Measurements from ENCODE around the gene COA6.

The COA6 gene, protein sequence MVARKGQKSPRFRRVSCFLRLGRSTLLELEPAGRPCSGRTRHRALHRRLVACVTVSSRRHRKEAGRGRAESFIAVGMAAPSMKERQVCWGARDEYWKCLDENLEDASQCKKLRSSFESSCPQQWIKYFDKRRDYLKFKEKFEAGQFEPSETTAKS

DNA sequence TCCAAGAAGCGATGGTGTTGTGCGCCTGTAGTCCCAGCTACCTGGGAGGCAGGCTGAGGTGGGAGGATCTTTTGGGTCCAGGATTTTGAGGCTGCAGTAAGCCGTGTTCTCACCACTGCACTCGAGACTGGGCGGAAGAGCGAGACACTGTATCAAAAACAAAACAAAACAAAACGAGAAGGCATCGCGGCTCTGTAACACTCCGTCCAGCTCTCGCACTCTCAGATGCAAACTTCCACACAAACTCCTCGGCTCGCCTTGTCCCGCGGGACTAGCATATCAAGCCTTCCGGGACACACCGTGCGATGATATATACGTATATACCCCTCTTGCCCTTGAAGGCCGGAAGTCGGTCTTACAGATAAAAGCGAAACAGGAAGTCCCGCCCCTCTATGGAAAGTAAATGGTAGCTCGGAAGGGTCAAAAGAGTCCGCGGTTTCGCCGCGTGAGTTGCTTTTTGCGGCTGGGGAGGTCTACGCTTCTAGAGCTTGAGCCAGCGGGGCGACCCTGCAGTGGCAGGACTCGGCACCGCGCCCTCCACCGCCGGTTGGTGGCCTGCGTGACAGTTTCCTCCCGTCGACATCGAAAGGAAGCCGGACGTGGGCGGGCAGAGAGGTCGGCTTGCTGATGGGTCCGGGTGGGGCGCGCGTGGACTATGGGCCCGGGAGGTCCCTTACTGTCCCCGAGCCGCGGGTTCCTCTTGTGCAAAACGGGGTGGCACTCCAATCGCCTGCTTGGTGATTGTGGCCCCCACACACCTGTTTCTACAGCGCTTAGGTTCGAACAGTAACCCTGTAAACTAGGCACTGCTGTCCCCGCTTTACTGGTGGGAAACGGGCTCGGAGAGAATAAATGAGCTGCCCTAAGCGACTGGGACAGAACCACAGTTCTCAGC is at the start of gene COA6:
Gene COA6 (plus strand): TSS at position 393 of the 895 bp plus-strand sequence. CDS start 11 bp downstream, at position 404.
- peak; percentile 86 for DNase-seq

DNA sequence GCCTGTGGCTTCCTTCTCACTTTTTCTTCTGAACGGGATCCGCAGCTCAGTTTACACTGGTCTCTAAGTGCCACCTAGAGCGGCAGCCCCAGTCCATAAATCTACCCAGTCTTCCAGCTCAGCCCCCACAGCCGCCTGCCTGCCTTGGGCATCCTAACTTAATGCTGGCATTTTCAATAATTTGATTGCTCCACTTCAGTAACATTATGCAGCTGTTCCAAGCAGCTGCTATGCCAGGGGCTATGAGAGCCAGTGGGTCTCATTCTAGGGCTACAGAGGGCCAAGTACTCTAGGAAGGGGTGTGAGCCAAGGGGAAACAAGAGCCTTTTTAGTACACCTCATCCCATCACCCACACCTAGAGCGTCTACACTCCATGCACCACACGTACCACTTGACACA is 48.4 kb upstream of the COA6 start:
- no peak for DNase-seq

DNA sequence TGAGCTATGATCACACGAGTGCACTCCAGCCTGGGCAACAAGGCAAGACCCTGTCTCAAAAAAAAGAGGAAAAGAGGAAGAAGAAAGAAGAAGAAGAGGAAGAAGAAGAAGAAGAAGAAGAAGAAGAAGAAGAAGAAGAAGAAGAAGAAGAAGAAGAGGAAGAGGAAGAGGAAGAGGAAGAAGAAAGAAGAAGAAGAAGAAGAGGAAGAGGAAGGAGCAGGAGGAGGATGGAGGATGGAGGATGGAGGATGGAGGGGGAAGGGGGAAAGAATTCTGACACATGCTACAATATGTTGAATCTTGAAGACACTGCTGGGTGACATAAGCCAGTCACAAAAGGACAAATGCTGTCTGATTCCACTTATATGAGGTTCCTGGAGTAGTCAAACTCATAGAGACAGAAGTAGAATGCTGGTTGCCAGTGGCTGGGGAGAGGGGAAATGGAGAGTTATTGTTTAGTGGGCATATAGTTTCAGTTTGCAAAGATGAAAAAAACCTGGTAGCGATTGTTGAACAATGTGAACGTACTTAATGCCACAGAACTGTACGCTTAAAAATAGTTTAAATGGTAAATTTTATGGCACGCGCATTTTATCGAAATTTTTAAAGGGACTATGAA is 47.3 kb upstream of the COA6 start:
- no peak for DNase-seq

DNA sequence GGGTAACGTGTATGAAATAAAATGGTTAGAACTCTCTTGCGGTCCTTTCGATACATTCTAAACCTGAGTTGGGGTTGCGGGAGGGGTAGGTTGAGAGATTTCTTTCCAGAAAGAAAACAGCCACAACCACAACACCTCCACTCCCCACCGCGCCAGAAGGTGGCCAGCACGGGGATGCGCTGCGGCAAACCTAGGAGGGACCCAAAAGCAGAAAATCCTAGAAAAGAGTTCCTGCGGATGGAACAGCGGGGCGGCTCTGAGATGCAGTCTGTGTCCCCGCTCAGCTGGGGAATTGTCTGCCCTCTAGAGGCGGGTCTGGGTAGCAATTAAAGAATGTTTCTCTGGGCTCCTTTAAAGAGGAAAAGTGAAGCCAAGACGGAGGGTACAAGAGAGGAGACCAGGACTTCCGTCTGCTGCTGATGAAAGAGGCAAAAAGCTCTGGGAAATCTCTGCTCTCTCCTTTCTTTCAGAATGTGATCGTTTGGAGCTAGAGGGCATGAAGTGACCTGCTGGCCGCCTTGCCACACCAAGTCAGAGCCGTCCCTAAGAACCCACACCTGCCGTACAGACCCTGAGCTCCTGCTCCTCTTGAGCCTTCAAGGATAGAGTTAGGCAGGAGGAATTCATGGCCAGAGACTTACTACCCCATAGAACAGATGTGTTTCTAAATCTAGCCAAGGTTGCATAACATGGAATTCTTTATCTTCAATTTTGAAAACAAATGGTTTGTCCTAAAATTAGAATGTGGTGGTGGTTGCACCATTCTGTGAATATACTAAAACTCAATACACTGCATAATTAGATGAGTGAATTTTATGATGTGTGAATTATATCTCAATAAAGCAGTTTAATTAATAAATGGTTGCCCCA is 46.5 kb upstream of the COA6 start:
- peak; percentile 73 for DNase-seq

DNA sequence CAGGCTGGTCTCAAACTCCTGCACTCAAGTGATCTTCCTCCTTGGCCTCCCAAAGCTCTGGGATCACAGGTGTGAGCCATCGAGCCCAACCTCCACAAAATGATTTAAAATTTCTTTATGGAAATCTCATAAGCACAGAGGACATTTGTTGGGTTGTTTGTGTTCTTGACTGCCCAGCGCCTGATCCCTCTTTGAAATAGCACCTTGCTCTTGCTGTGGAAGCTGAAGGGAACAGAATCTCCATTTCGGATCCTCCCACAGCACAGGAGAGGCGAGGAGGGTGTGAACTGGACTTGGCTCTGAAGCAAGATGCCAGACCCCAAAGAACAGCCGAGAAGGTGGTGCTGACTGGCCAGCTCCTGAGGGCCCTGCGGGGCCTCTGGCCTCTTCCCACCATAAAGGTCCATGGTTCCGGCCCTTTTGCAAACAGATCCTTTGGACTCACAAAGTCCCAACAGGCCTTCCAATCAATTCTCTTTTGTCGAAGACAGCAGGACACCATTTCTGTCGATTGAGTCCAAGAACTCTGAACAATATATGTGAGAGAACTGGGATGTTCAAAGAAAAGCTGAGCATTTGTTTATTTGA is 45.6 kb upstream of the COA6 start:
- no peak for DNase-seq

DNA sequence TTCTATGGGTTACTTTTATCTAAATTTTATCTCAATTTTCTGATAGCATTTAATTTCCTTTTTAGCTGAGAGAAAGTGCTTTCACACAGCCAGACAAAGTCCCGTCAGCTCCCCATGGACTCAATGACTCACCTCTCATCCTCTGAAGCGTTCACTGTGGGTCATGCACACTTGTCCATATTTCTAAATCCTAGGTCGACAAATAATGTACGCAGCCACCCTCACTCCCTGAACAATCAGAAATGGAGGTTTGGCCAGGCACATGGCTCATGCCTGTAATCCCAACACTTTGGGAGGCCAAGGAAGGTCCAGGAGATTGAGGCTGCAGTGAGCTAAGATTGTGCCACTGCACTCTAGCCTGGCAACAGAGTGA is 42.4 kb upstream of the COA6 start:
- DNase-seq: no peak

DNA sequence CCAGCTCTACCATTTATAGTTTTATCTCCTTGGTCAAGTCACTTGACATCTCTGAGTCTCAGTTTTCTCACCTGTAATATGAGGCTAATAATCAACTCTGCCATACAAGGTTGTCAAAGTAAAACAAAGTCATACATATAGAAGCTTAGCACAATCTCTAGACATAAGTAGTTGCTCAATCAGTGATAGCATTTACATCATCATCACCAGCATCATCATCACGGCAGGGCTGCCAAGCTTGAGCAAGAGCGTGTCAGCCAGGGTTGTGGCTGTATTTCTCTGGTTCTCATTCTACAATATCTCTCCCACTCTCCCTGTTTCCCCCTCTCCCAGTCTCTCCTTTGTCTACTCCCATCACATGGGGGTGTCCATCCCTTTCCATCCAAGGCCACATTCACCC is 41.7 kb upstream of the COA6 start:
- no peak for DNase-seq

DNA sequence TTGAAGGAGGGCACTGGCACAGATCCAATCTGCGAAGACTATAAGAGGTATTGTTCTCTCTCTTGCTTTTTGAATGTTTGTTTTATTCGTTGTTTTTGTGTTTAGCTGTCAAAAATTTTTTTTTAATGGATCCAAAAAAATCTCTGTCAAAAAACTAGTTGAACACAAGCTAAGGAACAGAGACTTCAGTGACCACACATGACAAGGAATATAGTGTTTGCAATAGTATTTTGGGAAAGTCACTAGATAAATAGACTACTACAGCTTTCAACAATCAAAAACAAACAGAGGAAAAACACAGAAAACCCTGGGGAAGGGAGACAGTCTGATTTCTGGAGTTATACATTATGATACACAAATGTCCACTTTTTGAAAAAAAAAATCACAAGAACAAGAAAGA is 36.9 kb upstream of the COA6 start:
- no peak for DNase-seq

DNA sequence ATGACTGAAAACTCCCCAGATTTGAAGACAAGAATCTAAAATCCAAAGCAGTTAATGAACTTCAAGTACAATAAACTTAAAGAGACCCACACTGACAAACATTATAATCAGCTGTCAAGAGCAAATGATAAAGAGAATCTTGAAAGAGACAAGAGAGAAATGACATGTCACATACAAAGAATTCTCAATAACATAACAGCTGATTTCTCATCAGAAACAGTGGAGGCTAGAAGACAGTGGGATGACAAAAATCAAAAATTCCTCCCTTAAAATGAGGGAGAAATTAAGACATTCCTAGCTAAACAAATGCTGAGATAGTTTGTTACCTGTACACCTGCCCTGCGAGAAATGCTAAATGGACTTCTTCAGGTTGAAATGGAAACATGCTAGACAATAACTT is 36.0 kb upstream of the COA6 start:
- no peak for DNase-seq

DNA sequence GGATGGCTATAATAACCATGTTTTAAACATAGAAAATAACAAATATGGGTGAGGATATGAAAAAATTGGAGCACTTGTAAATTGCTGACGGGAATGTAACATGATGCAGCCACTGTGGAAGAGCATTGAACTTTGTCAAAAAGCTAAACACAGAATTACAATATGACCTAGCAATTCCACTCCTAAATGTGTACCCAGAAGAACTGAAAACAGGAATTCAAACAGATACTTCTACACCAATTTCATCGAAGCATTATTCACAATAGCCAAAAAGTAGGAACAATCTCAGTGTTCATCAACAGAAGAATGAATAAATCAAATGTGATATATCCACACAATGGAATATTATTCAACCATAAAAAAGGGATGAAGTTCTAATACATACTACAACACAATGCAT is 32.7 kb upstream of the COA6 start:
- no peak for DNase-seq

DNA sequence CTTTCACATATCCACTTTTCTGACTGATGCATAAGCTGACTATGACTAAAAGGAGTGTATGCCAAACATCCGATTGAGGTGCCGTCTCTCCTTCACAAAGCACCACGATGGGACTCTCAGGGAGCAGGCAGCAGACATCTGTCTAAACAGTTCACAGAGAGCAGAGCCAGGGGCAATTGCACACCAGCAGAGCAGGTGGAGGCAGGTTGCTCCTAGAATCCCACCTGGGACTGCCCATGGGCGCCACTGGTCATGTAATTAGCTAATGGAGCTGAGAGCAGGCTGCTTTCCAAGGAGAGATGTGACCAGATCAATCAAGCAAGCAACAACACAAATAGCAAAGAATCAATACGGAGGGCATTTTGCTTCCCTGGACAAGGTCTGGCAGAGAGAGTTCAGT is 30.5 kb upstream of the COA6 start:
- DNase-seq: no peak

DNA sequence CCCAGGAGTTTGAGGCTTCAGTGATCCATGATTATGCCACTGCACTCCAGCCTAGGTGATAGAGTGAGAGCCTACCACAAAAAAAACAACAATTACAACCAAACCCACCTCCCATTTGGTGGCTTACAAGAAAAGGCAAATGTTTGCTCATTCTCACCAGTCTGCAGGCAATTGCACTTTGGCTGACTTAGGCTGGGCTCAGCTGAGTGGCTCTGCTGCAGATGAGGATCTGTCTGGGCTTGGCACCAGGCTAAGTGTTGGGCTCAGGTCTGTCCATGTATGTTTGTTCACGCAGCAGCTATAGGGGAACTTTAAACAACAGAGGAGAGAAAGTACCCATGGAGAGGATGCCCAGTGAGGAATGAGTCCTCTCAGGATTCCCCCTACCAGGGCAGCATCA is 28.0 kb upstream of the COA6 start:
- no peak for DNase-seq

DNA sequence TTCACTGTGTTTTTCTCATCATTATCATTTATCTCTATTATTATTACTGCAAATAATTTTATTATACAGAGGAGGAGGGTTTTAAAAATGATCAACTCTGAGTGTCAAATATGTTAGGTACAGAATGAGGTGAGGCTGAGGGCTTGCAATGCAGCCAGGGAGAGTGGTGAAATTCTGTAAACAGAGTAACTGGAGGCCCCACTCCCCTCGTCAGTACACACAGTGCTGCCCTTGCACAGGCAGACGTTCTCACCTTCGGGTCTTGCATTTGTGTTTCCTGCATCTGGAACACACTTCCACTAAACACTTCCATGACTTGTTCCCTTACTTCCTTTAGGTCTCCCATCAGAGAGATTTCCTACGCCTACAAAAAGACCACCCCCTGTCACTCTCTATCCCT is 24.3 kb upstream of the COA6 start:
- no peak for DNase-seq

DNA sequence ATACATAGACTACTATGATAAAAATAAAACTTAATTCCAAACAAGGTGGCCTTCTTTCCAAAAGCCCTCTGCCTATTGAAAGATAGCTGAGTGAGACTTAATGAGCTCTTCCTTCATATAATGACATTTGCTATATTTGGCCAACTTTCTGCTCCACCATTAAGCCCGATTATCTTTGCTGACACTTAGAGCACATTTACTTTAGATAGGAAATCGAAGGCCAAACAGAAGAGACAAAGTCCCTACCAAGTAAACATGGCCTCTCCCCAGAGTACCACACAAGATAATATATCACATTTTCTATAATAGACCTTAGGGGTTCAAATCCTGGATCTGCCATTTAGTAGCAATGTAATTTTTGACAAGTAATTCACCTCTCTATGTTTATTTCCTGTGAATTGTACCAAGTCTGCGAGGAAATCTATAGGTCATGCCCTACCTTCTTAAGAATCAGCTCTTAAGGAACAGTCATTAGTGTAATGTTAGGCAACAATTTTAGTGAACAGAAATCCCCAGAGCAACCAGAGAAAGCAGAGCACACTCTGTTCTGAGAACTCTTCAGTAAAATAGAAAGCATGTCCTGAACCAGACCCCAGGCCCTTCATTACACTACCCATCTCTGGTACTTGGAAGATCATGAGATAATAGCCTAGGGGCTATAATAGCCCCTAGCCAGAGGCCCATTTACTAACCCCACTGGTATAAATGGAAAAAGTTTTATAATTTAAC is 17.3 kb upstream of the COA6 start:
- DNase-seq: no peak

DNA sequence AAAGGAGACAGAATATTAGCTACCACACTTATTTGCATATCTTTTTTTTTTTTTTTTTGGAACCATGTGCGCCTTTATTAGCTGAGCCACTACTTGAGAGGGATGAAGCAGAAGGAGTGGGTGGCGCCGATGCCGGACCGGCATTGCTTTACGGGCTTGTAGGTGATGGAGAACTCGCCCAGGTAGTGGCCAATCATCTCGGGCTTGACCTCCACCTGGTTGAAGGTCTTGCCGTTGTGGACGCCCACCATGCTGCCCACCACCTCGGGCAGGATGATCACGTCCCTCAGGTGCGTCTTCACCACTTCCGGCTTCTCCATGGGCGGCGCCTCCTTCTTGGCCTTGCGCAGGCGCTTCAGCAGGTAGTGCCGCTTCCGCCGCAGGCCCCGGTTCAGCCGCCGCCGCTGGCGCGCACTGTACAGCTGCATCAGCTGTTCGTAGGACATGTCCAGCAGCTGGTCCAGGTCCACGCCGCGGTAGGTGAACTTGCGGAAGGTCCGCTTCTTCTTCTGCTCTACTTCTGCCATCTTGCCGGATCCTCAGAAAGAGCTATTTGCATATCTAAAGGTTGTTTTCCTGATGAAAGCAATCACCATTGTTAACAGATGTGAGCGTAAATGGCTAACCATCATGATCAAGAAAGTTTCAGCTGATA is 16.5 kb upstream of the COA6 start:
- DNase-seq: peak; percentile 49

DNA sequence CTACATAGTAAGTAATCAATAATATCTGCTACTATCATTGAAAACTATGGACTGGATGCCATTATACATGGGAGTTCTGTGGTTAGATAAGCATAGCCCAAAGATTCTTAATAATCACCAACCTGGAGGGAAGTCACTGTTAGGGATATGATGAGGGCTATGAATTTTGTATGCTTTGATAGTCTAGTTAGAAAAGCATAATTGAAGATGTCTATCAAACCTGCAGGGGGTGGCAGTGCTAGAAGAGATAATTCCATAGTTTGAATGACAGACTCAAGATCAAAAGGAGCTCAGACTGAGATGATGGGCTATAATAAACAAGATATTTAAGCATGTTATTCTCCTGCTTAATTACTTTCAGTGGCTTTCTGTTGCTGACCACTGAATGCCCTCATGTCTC is 15.4 kb upstream of the COA6 start:
- DNase-seq: no peak

DNA sequence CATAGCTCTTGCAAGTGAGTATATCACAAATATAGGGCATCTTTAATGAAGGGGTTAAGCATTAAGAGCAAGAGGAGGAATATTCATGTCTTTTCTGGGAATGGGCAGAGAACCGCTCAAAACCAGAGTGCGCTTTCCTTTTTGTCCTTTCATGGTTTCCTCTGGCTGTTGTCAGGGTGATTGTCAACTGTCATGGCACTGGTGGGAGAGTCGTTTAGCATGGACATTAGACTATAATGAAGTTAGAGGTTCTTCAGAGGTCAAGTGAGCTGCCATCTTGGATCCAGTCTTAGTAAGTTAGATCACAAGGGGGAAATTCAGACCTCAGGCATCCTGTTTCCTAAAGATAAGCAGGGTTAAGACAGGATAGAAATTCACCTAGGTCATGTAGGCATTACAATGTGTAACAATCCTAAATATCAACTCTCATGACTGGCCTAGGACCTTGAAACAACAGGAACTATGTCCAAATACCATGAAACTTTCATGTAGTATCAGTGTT is 12.1 kb upstream of the COA6 start:
- no peak for DNase-seq

DNA sequence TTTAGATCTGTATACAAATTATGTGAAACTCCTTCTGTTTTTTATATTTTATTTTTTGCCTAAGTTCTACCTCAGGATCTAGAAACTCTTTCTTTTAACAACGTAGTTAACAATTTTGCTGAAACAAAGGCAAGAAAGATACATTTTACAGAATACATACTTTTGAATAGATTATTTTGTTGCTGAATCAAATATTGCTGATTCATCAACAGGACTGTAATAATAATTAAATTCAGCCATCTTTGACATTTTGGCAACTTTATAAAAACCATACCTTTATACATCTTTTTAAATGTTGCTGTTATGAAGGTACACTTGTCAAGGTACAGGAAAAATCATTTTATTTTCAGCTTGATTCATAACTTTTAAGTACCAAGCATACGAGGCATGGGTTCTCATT is 10.7 kb upstream of the COA6 start:
- no peak for DNase-seq

DNA sequence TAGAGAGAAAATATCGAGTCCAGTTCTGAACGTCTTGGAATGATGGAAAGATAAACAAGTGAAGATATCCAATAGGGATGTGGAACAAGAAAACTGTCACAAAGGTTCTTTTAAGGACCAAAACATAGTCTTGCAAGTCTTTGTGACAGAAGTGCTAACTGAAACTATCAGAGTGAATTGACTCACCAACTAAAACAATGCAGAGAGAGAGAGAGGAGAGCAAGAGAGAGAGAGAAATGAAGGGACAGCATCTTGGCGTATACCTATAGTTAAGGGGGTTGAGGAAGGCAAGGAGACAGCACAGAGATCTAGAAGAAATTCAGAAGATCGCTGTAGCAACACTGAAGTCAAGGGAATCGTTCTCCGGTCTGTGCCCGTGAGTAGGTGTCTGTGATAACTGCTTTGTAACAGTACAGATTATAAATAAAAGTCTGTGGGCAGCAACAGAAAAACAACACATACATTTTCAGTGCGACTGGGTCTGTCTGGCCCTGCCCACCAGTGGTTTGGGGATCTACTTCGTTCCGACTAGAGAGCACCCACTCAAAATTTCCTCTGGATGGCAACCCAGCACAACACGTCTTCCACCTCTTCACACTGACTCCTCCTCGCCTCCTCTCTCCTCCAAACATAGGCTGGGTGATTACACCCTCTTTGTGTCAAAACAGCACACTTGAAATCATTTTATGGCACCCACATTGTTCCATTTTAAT is 4.8 kb upstream of the COA6 start:
- DNase-seq: peak; percentile 31

DNA sequence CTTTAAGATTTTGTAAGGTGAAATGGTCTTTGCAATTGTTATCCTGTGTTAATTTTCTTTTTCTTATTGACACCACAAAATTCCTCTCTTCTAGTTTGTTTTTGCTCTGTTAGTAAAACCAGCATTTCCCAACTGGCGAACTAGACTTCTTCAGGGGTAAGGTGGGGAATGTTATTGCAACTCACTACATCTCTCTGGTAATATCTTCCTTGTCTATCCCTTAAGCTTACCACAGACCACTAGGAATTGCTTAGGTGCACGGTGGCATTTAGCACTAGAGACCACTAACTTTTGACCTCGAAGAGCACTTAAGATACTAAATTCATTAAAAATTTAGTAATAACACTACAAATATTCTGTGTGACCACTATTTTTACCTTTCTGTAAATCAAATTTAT is 4.2 kb upstream of the COA6 start:
- DNase-seq: no peak

DNA sequence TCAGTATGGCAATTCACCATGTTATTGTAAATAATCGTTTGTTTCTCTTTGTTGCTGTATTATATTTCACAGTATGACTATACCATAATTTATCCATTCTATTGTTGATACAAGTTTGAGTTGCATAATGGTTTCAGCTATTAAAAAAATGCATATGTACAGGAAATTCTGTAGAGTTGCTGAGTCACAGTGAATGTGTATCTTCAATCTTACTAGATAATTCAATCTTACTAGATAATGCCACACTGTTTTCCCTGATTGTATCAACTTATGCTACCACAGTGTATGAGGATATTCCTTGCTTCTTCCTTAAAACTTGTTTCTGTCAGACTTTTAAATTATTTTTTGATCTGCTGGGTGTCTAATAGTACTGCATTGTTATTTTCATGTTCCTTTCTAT is 3.5 kb upstream of the COA6 start:
- no peak for DNase-seq

Measured in activated CD4-positive, alpha-beta T cell treated with anti-CD3 and anti-CD28 coated beads, Interleukin-2, amount 50 U/mL, for 1 hour (primary cell).